OCI-LY3 (cell line): ENCODE data around the gene P2RX4.

ENCODE experiments used
- EZH2phosphoT487 ChIP-seq: fragments of 200-600 bp; shearing (Covaris generic); IDR thresholded peaks from 2 replicates; pipeline ENCODE4 v1.6.1; 2018; ENCODE audit warnings: antibody characterized with exemption, mixed run types, low read depth
- TF ChIP-seq, protein P1 (sequence below): fragments of 200-600, 300-600 bp; sonication (generic); IDR thresholded peaks from 2 replicates; pipeline ENCODE4 v1.5.1; 2014; ENCODE audit warnings: antibody characterized with exemption, low read length, low read depth

- TF ChIP-seq, protein P1, sequence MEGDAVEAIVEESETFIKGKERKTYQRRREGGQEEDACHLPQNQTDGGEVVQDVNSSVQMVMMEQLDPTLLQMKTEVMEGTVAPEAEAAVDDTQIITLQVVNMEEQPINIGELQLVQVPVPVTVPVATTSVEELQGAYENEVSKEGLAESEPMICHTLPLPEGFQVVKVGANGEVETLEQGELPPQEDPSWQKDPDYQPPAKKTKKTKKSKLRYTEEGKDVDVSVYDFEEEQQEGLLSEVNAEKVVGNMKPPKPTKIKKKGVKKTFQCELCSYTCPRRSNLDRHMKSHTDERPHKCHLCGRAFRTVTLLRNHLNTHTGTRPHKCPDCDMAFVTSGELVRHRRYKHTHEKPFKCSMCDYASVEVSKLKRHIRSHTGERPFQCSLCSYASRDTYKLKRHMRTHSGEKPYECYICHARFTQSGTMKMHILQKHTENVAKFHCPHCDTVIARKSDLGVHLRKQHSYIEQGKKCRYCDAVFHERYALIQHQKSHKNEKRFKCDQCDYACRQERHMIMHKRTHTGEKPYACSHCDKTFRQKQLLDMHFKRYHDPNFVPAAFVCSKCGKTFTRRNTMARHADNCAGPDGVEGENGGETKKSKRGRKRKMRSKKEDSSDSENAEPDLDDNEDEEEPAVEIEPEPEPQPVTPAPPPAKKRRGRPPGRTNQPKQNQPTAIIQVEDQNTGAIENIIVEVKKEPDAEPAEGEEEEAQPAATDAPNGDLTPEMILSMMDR, result no peak
- no peak for TF ChIP-seq EZH2phosphoT487
These were observed 5.2 kb downstream of the P2RX4 start for GRCh38 chr12:121214855-121215745.
